ENCODE measurements around the gene S100Z. TPM values are rescaled to one million over a fixed set of nuclear protein-coding genes. Genes with fewer than 3 reads are reported as not detected.

Gene S100Z
- total and polyA plus RNA-seq, 10 of the 15 experiments (the other 5 are each of a cell fraction or from before 2014, with no cell fraction given), result 0.12 to 0.51 (median 0.30) TPM; not detected in 2

- TF ChIP-seq CUX1 (IDR thresholded peaks at IDR 0.05; ENCODE audit: insufficient replicate concordance, low read depth, low read length) (no peak), TAF1 (IDR thresholded peaks at IDR 0.05; ENCODE audit: borderline replicate concordance, low read depth, low read length) (no peak)
Observed at GRCh38 chr5:76801803-76802195, 48.0 kb upstream of the S100Z start (continued).

DNA sequence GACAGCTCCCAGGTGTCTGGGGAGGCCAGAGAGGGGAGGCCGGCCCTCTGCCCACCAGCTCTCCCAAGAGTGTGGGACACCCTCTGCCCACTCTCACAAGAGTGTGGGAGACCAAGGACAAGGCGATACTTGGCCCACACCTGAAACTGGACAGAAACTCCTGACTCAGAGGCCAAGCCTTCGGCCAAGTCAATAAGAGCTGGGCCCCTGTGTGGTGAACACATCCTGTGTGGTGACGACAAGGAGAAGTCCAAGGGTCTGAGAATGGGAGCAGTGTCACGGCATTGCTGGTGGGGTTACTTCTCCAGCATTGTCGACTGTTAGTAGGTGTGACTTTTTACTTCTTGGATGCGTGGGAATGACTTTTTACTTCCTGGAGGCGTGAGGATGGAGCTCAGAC, 45.5 kb upstream of the S100Z start:
- no peaks in the 10 kb centered on the region; a peak in 1 of 4 replicates for H3K27me3 ChIP-seq (replicated peaks in 1 of 2; ENCODE audit: control insufficient read depth in 2 of 2, insufficient read depth in 2 of 2, low read length in 1 of 2)
- DNase-seq (ENCODE audit: low read depth, low spot score) (no peak), FAIRE-seq (no peak), ATAC-seq (peak; percentile 61)
- BruUV-seq (replicated peaks), result no TSS peak
- TF ChIP-seq, protein P1, sequence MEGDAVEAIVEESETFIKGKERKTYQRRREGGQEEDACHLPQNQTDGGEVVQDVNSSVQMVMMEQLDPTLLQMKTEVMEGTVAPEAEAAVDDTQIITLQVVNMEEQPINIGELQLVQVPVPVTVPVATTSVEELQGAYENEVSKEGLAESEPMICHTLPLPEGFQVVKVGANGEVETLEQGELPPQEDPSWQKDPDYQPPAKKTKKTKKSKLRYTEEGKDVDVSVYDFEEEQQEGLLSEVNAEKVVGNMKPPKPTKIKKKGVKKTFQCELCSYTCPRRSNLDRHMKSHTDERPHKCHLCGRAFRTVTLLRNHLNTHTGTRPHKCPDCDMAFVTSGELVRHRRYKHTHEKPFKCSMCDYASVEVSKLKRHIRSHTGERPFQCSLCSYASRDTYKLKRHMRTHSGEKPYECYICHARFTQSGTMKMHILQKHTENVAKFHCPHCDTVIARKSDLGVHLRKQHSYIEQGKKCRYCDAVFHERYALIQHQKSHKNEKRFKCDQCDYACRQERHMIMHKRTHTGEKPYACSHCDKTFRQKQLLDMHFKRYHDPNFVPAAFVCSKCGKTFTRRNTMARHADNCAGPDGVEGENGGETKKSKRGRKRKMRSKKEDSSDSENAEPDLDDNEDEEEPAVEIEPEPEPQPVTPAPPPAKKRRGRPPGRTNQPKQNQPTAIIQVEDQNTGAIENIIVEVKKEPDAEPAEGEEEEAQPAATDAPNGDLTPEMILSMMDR (IDR thresholded peaks at IDR 0.05 in 2 of 3, conservative IDR thresholded peaks at IDR 0.05 in 1 of 3; ENCODE audit: control insufficient read depth in 2 of 3, extremely low read depth in 1 of 3, insufficient read depth in 1 of 3, low read depth in 3 of 3, low read length in 3 of 3), result no peak
- no peak for TF ChIP-seq ESRRA (IDR thresholded peaks at IDR 0.05; ENCODE audit: low read length)
- no peak for TF ChIP-seq TCF12 (IDR thresholded peaks at IDR 0.05; ENCODE audit: low read depth, low read length)
- TF ChIP-seq IKZF1 (conservative IDR thresholded peaks at IDR 0.05), result 0 out of 2 replicates have a peak, but pooled peaks have one; percentile 18
- ChIA-PET CTCF (no interaction called here), POLR2A (no interaction called here), RAD21 (ENCODE audit: unreplicated experiment) (no interaction called here), SMC1A (ENCODE audit: uncharacterized antibody, unreplicated experiment) (interaction anchor here (1.1 kb wide), 1 partner anchor 13 kb away, joined by 3 read pairs; no protein-coding TSS in a partner anchor)
- intact Hi-C loops (cut with micrococcal nuclease; ENCODE audit: unreplicated experiment) (no loop called here), in situ Hi-C loops (cut with MboI) (no loop called here)
- 56% methylated on average over 8 of the region's 8 CpGs for WGBS (ENCODE audit: insufficient coverage, insufficient replicate concordance, low lambda C conversion rate, missing lambda C conversion rate)
- H3K9ac ChIP-seq (ENCODE audit: control insufficient read depth, insufficient read depth, low read length), result no peak overlapping the region
- no peaks in the 10 kb centered on the region for H4K20me1 ChIP-seq (ENCODE audit: control insufficient read depth, insufficient read depth)
- no peak overlapping the region for H2AFZ ChIP-seq (ENCODE audit: control insufficient read depth, low read depth, low read length)
- H3K4me1 ChIP-seq (ENCODE audit: control insufficient read depth, insufficient read depth, low read length), result no peaks in the 10 kb centered on the region
- H3K79me2 ChIP-seq (ENCODE audit: control insufficient read depth, insufficient read depth, low read length), result no peaks in the 10 kb centered on the region
- no peaks in the 10 kb centered on the region for H3K36me3 ChIP-seq (ENCODE audit: control insufficient read depth in 2 of 2, insufficient read depth in 2 of 2, low read length in 1 of 2)
- no peaks in the 10 kb centered on the region for H3K9me3 ChIP-seq (replicated peaks; ENCODE audit: control insufficient read depth, insufficient read depth, low read length)
- no peak overlapping the region for H3K27ac ChIP-seq (ENCODE audit: control insufficient read depth, insufficient read depth)
- no peak overlapping the region for H3K4me3 ChIP-seq
- H3K4me2 ChIP-seq (ENCODE audit: control insufficient read depth, insufficient read depth), result no peak overlapping the region
